GM12892 (cell line): ENCODE data around the gene SORBS1.

Experiments
- POLR2A ChIP-seq: IDR thresholded peaks from 2 replicates; pipeline ENCODE4 v1.6.1; 2011; ENCODE audit warnings: low read depth, low read length, control low read depth
- TAF1 ChIP-seq: IDR thresholded peaks from 2 replicates; pipeline ENCODE4 v1.6.1; 2011; ENCODE audit warnings: low read depth, mild to moderate bottlenecking, control low read depth, low read length, borderline replicate concordance

- TF ChIP-seq POLR2A (no peak), TAF1 (no peak)
Observed at GRCh38 chr10:95503526-95503925, 57.6 kb downstream of the SORBS1 start.
